Hepatocyte (in vitro differentiated cells): Measurements from ENCODE around the gene ANKRD11. TPM values are rescaled to one million over a fixed set of nuclear protein-coding genes. Genes with fewer than 3 reads are reported as not detected.
"Not testable (repeated sequence)": the region's sequence is repeated elsewhere in the genome, so short reads cannot be mapped to it uniquely, and the experiment has no call there.

Experiments used
- DNase-seq: peaks from one replicate; pipeline ENCODE4 v3.0.0-alpha.2; 2016; ENCODE audit warnings: low spot score
- H2AFZ ChIP-seq: fragments of 200-600 bp; sonication (generic); 2 replicates; pipeline ENCODE4 v1.6.0; 2016; ENCODE audit warnings: antibody characterized with exemption, mild to moderate bottlenecking
- H3K27ac ChIP-seq: fragments of 200-600 bp; sonication (generic); 2 replicates; pipeline ENCODE4 v1.5.1; 2016; ENCODE audit warnings: mild to moderate bottlenecking
- H3K27me3 ChIP-seq: fragments of 200-600 bp; sonication (generic); 2 replicates; pipeline ENCODE4 v1.6.1; 2016
- H3K36me3 ChIP-seq: fragments of 200-600 bp; sonication (generic); replicated peaks from 2 replicates; pipeline ENCODE4 v1.5.1; 2016; ENCODE audit warnings: low read depth; ENCODE audit not compliant: insufficient read depth
- H3K4me1 ChIP-seq: fragments of 200-600 bp; sonication (generic); 2 replicates; pipeline ENCODE4 v1.5.1; 2016; ENCODE audit warnings: mild to moderate bottlenecking, moderate library complexity; ENCODE audit not compliant: insufficient read depth
- H3K4me2 ChIP-seq: fragments of 200-600 bp; sonication (generic); 2 replicates; pipeline ENCODE4 v1.6.0; 2016
- H3K4me3 ChIP-seq: fragments of 200-600 bp; sonication (generic); 2 replicates; pipeline ENCODE4 v1.5.1; 2016; ENCODE audit warnings: mild to moderate bottlenecking
- H3K79me2 ChIP-seq: fragments of 200-600 bp; sonication (generic); 2 replicates; pipeline ENCODE4 v1.6.0; 2017; ENCODE audit warnings: mild to moderate bottlenecking
- H3K9me2 ChIP-seq: fragments of 200-600 bp; sonication (generic); replicated peaks from 2 replicates; pipeline ENCODE4 v1.6.0; 2017; ENCODE audit warnings: mild to moderate bottlenecking; ENCODE audit not compliant: insufficient read depth
- H3K9me3 ChIP-seq: fragments of 200-600 bp; sonication (generic); 2 replicates; pipeline ENCODE4 v1.5.1; 2016; ENCODE audit warnings: low read depth, mild to moderate bottlenecking
- H4K20me1 ChIP-seq: fragments of 200-600 bp; sonication (generic); 2 replicates; pipeline ENCODE4 v1.6.0; 2016; ENCODE audit warnings: mild to moderate bottlenecking; ENCODE audit not compliant: insufficient read depth, poor library complexity, severe bottlenecking
- EZH2 ChIP-seq: fragments of 200-600 bp; sonication (generic); IDR thresholded peaks from 2 replicates; pipeline ENCODE4 v1.6.1; 2016; ENCODE audit warnings: antibody characterized with exemption, mild to moderate bottlenecking, borderline replicate concordance
- EZH2phosphoT487 ChIP-seq: fragments of 200-600 bp; sonication (generic); IDR thresholded peaks from one replicate; pipeline ENCODE4 v1.6.1; 2018; ENCODE audit warnings: antibody characterized with exemption, mild to moderate bottlenecking, low read depth, moderate library complexity; ENCODE audit not compliant: unreplicated experiment, severe bottlenecking
- WGBS: methylation state at CpG from one replicate; pipeline ENCODE4 v1.1.6; 2016; ENCODE audit warnings: low lambda C conversion rate; ENCODE audit errors: missing lambda C conversion rate; 5-methylcytosine and 5-hydroxymethylcytosine counted together
- polyA plus RNA-seq: library from polyadenylated mRNA; unstranded; fragments of >200 nt; fragmentation: Nextera tagmentation; extraction: Ambion mirVana; gene quantifications from 2 replicates; pipeline ENCODE4 v1.2.1, GENCODE V29; 2016
- total RNA-seq: library from RNA; depleted of rRNA; stranded (reverse); fragments of >200 nt; gene quantifications from 2 replicates; pipeline ENCODE4 v1.2.3, GENCODE V29; 2014
- TF ChIP-seq, protein P1 (sequence below): fragments of 200-600 bp; sonication (generic); IDR thresholded peaks from 2 replicates; pipeline ENCODE4 v1.5.1; 2016; ENCODE audit warnings: antibody characterized with exemption, mild to moderate bottlenecking; ENCODE audit not compliant: poor library complexity

The ANKRD11 gene
- total and polyA plus RNA-seq, 2 experiments from 2014 or later = 48.7 to 130 TPM

DNA sequence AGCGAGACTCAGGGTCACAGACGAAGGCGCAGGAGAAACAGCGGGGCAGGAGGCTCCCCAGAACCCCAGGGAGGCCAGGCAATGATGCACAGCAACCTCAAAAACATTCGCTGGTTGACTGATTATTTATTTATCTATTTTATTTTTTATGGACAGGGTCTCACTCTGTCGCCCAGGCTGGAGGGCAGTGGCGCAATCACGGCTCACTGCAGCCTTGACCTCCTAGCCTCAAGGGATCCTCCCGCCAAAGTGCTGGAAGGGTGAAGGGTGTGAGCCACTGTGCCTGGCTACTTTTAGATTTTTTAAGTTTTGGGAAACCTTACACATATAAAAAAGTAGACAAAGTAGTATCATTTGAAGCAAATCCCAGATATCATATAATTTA is 189.4 kb downstream of the ANKRD11 start:
- no peak overlapping the region for H2AFZ ChIP-seq
- TF ChIP-seq, protein P1, sequence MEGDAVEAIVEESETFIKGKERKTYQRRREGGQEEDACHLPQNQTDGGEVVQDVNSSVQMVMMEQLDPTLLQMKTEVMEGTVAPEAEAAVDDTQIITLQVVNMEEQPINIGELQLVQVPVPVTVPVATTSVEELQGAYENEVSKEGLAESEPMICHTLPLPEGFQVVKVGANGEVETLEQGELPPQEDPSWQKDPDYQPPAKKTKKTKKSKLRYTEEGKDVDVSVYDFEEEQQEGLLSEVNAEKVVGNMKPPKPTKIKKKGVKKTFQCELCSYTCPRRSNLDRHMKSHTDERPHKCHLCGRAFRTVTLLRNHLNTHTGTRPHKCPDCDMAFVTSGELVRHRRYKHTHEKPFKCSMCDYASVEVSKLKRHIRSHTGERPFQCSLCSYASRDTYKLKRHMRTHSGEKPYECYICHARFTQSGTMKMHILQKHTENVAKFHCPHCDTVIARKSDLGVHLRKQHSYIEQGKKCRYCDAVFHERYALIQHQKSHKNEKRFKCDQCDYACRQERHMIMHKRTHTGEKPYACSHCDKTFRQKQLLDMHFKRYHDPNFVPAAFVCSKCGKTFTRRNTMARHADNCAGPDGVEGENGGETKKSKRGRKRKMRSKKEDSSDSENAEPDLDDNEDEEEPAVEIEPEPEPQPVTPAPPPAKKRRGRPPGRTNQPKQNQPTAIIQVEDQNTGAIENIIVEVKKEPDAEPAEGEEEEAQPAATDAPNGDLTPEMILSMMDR = no peak
- TF ChIP-seq EZH2 = no peak
- no peak for TF ChIP-seq EZH2phosphoT487
- no peak overlapping the region for H3K27ac ChIP-seq
- H3K9me3 ChIP-seq = no peaks in the 10 kb centered on the region
- no peak for DNase-seq
- H3K4me1 ChIP-seq = no peaks in the 10 kb centered on the region
- H3K9me2 ChIP-seq = no peaks in the 10 kb centered on the region
- 91% methylated on average over 9 of the region's 9 CpGs for WGBS
- peaks cover 69% of the 10 kb centered on the region for H4K20me1 ChIP-seq
- no peaks in the 10 kb centered on the region for H3K36me3 ChIP-seq
- no peak overlapping the region for H3K4me3 ChIP-seq
- H3K79me2 ChIP-seq = peaks cover 81% of the 10 kb centered on the region
- no peak overlapping the region for H3K4me2 ChIP-seq
- H3K27me3 ChIP-seq = no peaks in the 10 kb centered on the region

DNA sequence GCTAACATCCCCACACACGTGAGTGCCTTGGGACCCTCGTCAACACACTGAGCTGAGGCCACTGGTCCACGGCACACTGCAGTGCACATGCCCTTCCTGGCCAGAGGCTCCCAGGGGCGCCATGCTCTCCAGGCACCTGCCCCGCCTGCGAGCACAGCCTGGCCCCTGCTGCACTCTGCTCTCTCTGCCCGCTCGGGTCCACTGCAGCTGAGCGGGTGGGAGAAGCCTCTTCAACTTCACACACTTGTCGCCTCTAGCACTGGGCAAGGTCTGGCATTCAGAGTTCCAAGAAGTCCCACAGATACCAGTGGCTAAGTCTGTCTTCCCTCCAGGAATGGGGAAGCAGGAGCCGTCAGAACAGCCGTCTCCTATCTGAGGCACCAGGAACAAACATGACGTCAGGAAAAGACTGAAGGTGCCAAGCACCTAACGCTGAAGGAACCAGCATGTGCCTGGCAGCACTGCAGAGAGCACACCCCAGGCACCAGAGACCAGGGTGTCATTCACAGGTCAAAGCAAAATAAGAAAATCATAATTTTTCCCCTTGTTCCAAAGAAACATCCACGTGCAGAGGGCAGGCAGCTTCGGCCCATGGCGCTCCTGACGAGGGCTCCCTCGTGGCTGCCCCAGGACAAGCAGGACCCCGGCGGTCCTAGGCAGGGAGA is 189.9 kb downstream of the ANKRD11 start:
- no peaks in the 10 kb centered on the region for H3K4me1 ChIP-seq
- H3K27me3 ChIP-seq = no peaks in the 10 kb centered on the region
- peaks cover 84% of the 10 kb centered on the region for H3K79me2 ChIP-seq
- 84% methylated on average over 19 of the region's 21 CpGs for WGBS
- TF ChIP-seq EZH2phosphoT487 (no peak), EZH2 (no peak)
- no peak overlapping the region for H3K27ac ChIP-seq
- no peak overlapping the region for H3K4me3 ChIP-seq
- DNase-seq = no peak
- H3K36me3 ChIP-seq = no peaks in the 10 kb centered on the region
- no peak overlapping the region for H2AFZ ChIP-seq
- no peaks in the 10 kb centered on the region for H3K9me2 ChIP-seq
- no peak overlapping the region for H3K4me2 ChIP-seq
- peaks cover 72% of the 10 kb centered on the region for H4K20me1 ChIP-seq
- no peaks in the 10 kb centered on the region for H3K9me3 ChIP-seq

DNA sequence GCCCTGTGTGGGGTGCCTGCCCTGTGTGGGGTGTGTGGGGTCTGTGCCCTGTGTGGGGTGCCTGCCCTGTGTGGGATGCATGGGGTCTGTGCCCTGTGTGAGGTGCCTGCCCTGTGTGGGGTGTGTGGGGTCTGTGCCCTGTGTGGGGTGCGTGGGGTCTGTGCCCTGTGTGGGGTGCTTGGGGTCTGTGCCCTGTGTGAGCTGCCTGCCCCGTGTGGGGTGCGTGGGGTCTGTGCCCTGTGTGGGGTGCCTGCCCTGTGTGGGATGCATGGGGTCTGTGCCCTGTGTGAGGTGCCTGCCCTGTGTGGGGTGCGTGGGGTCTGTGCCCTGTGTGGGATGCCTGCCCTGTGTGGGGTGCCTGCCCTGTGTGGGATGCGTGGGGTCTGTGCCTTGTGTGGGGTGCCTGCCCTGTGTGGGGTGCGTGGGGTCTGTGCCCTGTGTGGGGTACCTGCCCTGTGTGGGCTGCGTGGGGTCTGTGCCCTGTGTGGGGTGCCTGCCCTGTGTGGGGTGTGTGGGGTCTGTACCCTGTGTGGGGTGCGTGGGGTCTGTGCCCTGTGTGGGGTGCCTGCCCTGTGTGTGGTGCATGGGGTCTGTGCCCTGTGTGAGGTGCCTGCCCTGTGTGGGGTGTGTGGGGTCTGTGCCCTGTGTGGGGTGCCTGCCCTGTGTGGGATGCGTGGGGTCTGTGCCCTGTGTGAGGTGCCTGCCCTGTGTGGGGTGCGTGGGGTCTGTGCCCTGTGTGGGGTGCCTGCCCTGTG is 190.8 kb downstream of the ANKRD11 start:
- WGBS = no CpG with 5 or more reads among the region's 10 CpGs
- H3K27ac ChIP-seq, H3K9me2 ChIP-seq, H3K4me1 ChIP-seq, DNase-seq, H2AFZ ChIP-seq, H3K9me3 ChIP-seq, H3K36me3 ChIP-seq, H3K4me3 ChIP-seq, H3K4me2 ChIP-seq, H3K27me3 ChIP-seq: not testable (repeated sequence)
- Histone ChIP-seq H4K20me1 (peaks cover 79% of the 10 kb centered on the region), H3K79me2 (peaks cover 84% of the 10 kb centered on the region)

DNA sequence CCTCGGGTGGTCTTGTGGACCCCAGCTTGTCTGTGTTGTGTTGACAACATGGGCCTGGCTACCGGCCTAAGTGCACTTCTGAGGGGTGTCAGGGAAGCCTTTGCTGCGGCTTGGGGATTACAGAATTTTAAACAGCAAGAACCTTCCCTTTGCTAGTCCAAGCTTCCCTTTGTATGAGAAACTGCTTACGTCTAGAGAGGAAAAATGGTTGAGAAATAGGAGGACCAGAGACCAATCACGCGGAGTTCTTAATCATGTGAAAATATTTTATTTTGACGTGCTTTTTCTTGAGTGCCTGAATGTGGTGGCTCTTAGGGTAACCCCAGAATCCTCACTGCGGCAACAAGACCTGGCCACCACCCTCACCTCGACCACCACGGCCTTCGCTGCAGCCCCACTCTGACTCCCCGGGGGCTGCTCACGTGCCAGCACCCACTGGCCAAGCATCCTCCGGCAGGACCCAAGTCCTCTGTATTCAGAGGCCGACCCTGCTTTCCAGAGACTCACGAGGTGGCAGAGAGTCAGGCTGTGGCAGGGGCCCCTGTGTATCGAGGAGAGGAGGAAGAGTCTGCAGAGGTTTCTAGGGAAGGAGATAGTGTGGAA is 191.6 kb downstream of the ANKRD11 start:
- Histone ChIP-seq H3K36me3 (no peaks in the 10 kb centered on the region), H3K4me3 (no peak overlapping the region), H2AFZ (no peak overlapping the region), H3K9me3 (no peaks in the 10 kb centered on the region), H3K4me1 (no peaks in the 10 kb centered on the region), H3K4me2 (no peak overlapping the region), H3K27me3 (no peaks in the 10 kb centered on the region), H3K27ac (no peak overlapping the region), H4K20me1 (peaks cover 80% of the 10 kb centered on the region), H3K9me2 (no peaks in the 10 kb centered on the region), H3K79me2 (peaks cover 84% of the 10 kb centered on the region)
- 94% methylated on average over 17 of the region's 17 CpGs for WGBS
- no peak for DNase-seq
- TF ChIP-seq EZH2 = no peak
- TF ChIP-seq, protein P1 = no peak
- no peak for TF ChIP-seq EZH2phosphoT487
